IPS-18a (cell line): ENCODE data around the gene CTCFL.

Source experiments
- H3K27ac ChIP-seq: one replicate; pipeline ENCODE4 v1.5.1; 2013; ENCODE audit warnings: low read length
- H3K27me3 ChIP-seq: one replicate; pipeline ENCODE4 v1.6.1; 2013; ENCODE audit warnings: mild to moderate bottlenecking, low read length; ENCODE audit not compliant: control insufficient read depth, insufficient read depth
- H3K36me3 ChIP-seq: one replicate; pipeline ENCODE4 v1.6.1; 2013; ENCODE audit warnings: low read depth, low read length; ENCODE audit not compliant: control insufficient read depth
- H3K4me1 ChIP-seq: one replicate; pipeline ENCODE4 v1.6.1; 2013; ENCODE audit warnings: low read depth, low read length; ENCODE audit not compliant: control insufficient read depth
- H3K4me3 ChIP-seq: one replicate; pipeline ENCODE4 v1.5.1; 2013; ENCODE audit warnings: low read length
- H3K9ac ChIP-seq: one replicate; pipeline ENCODE4 v1.6.1; 2013; ENCODE audit warnings: mild to moderate bottlenecking, low read length, moderate library complexity
- H3K9me3 ChIP-seq: one replicate; pipeline ENCODE4 v1.6.1; 2013; ENCODE audit warnings: low read depth, low read length; ENCODE audit not compliant: control insufficient read depth

Gene CTCFL

GRCh38 chr20:57528148-57528547 lies 3.2 kb upstream of the CTCFL start:
- Histone ChIP-seq H3K27ac (no peak overlapping the region), H3K9me3 (no peaks in the 10 kb centered on the region), H3K4me1 (peaks cover under 1% of the 10 kb centered on the region), H3K27me3 (no peaks in the 10 kb centered on the region), H3K9ac (no peak overlapping the region), H3K36me3 (no peaks in the 10 kb centered on the region), H3K4me3 (no peak overlapping the region)

- no peaks in the 10 kb centered on the region for H3K9me3 ChIP-seq
- no peaks in the 10 kb centered on the region for H3K36me3 ChIP-seq
- no peaks in the 10 kb centered on the region for H3K27me3 ChIP-seq
- no peak overlapping the region for H3K9ac ChIP-seq
- no peak overlapping the region for H3K4me3 ChIP-seq
- H3K4me1 ChIP-seq = peaks cover 5% of the 10 kb centered on the region
- no peak overlapping the region for H3K27ac ChIP-seq
These were observed 2.8 kb upstream of the CTCFL start for GRCh38 chr20:57527728-57528127.

DNA sequence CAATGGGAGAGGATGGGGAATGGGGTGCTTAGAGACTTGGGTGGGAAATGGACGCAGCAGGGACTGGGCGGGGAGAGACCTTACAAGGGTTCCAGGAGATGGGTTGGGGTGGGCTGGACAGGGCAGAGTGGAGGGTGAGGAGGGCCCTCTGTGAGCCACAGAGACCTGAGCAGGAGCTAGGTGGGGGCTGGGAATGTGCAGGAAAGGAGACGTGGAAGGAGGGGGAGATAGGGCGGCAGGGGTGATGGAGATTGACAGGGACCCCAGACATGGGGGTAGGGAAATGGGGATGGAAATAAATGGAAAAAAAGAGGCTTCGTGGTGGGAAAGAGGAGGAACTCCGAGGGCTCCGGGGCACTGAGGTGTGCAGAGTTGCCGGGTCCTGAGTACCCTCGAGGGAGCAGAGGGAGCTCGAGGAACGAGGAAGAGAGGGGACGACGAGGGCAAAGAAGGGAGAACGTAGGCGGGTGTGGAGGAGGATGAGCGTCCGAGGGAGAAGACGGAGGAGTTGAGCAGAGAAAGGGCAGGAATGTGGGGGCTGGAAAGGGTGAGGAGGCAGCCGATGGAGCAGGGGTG lies 2.0 kb upstream of the CTCFL start:
- no peaks in the 10 kb centered on the region for H3K27me3 ChIP-seq
- peaks cover 9% of the 10 kb centered on the region for H3K4me1 ChIP-seq
- no peaks in the 10 kb centered on the region for H3K9me3 ChIP-seq
- H3K4me3 ChIP-seq = no peak overlapping the region
- H3K27ac ChIP-seq = no peak overlapping the region
- no peak overlapping the region for H3K9ac ChIP-seq
- H3K36me3 ChIP-seq = no peaks in the 10 kb centered on the region

GRCh38 chr20:57526087-57526884 lies 1.3 kb upstream of the CTCFL start:
- no peaks in the 10 kb centered on the region for H3K36me3 ChIP-seq
- no peaks in the 10 kb centered on the region for H3K27me3 ChIP-seq
- no peak overlapping the region for H3K4me3 ChIP-seq
- H3K9me3 ChIP-seq = no peaks in the 10 kb centered on the region
- H3K4me1 ChIP-seq = peaks cover 9% of the 10 kb centered on the region
- H3K9ac ChIP-seq = no peak overlapping the region
- H3K27ac ChIP-seq = no peak overlapping the region

- H3K9ac ChIP-seq = no peak overlapping the region
- no peaks in the 10 kb centered on the region for H3K27me3 ChIP-seq
- H3K4me3 ChIP-seq = no peak overlapping the region
- no peak overlapping the region for H3K27ac ChIP-seq
- H3K9me3 ChIP-seq = no peaks in the 10 kb centered on the region
- H3K4me1 ChIP-seq = peaks cover 9% of the 10 kb centered on the region
- no peaks in the 10 kb centered on the region for H3K36me3 ChIP-seq
These were observed 567 bp upstream of the CTCFL start for GRCh38 chr20:57525328-57526086.

DNA sequence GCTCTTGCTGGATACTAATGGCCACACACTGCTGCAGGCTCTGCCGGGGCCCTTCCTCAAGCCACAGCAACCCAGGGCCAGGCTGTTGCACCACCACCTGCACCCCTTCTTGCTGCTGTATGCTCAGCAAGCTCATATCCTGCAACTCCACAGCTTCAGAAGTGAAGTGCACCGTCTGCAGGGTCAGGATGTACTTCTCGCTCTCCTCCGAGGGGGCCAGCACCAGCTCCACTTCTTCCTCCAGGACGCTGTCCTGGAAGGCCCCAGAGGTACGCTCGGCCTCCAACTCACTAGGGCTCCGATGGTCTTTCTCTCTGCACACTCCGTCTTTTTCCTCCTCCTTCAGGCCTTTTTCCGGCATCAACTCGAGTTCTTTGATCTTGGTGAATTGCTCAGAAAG lies 1.2 kb downstream of the CTCFL start:
- Histone ChIP-seq H3K9me3 (no peaks in the 10 kb centered on the region), H3K4me1 (peaks cover 9% of the 10 kb centered on the region), H3K27me3 (no peaks in the 10 kb centered on the region), H3K27ac (no peak overlapping the region), H3K9ac (no peak overlapping the region), H3K36me3 (no peaks in the 10 kb centered on the region), H3K4me3 (no peak overlapping the region)

DNA sequence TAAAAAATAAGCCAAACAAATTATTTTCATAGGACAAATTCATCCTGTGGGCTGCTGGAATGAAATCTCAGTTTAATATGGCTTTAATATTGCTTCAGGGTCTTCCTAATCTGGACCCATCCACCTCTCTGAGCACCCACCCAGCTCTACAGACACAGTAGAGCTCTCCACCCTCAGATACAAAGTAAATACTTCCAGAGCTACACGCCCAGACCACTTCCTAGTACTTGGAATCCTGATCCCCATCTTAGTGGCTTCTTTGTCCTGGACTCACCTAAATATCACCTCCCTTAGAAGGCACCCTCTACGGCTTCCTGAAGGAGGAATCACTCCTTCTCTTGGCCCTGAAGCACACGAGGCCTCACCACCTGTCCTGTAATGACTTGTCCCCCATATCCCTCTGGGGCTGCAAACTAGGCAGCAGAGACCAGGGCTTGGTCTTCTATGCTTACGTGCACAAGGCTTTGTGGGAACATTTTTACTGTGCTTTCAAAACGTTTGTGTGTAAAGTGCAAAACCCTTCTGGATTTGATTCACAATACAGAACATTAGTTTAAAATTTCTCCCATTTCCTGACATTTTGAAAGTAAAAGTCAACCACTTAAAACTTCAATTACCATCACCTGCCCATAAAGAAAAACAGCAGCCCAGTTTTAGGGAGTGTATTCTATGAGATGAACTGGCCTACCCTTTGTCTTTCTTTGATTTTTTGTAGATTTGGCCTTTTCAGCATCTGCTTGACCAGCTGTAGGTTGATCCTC lies 2.4 kb downstream of the CTCFL start:
- Histone ChIP-seq H3K9ac (no peak overlapping the region), H3K27ac (no peak overlapping the region), H3K9me3 (no peaks in the 10 kb centered on the region), H3K4me3 (no peak overlapping the region), H3K36me3 (no peaks in the 10 kb centered on the region), H3K27me3 (no peaks in the 10 kb centered on the region), H3K4me1 (peaks cover 9% of the 10 kb centered on the region)

- H3K27ac ChIP-seq = no peak overlapping the region
- no peaks in the 10 kb centered on the region for H3K36me3 ChIP-seq
- H3K4me1 ChIP-seq = peaks cover 6% of the 10 kb centered on the region
- H3K9ac ChIP-seq = no peak overlapping the region
- H3K9me3 ChIP-seq = no peaks in the 10 kb centered on the region
- no peaks in the 10 kb centered on the region for H3K27me3 ChIP-seq
- no peak overlapping the region for H3K4me3 ChIP-seq
These were observed 7.0 kb downstream of the CTCFL start for GRCh38 chr20:57517904-57518303.

DNA sequence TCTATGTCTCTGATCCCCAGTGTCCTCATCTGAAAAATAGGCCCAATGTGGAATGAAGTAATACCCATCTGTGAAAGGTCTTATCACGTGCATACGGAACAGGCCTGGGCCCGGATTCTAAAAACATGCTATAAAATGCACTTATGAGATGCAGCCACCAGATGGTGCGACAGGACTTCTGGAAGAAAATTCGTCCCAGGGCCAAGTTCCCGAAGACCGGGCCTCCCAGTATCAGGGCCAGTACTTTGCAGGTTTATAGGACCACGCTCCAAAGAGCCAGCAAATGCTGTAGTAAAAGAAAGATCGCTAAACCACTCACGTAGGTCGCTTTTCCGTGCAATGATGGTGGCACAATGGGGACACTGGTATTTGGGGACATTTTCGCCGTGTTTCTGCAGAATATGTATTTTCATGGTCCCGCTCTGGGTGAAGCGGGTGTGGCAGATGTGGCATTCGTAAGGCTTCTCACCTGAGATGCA lies 10.6 kb downstream of the CTCFL start:
- Histone ChIP-seq H3K9me3 (no peaks in the 10 kb centered on the region), H3K4me3 (no peak overlapping the region), H3K27me3 (no peaks in the 10 kb centered on the region), H3K9ac (no peak overlapping the region), H3K36me3 (no peaks in the 10 kb centered on the region), H3K4me1 (peaks cover 6% of the 10 kb centered on the region), H3K27ac (no peak overlapping the region)

DNA sequence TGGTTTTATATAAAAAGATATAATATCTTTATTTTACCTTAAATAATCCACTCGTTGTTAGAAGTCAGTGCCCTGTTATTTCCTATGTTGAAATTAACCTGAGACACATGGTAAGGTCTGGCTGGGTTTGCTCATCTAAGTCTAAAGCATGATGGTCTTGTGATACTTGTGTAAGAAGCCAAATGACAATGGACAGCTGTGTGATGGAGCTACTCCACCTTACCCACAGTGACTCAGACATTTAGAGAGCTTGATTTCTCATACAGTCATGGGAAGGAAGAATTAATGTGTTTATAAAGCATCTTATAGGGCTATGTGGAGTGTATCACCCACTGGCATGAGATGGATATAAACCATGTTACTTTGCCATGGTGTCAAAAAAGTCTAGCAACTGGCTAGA lies 11.7 kb downstream of the CTCFL start:
- no peaks in the 10 kb centered on the region for H3K27me3 ChIP-seq
- no peak overlapping the region for H3K4me3 ChIP-seq
- H3K9me3 ChIP-seq = no peaks in the 10 kb centered on the region
- no peaks in the 10 kb centered on the region for H3K36me3 ChIP-seq
- H3K27ac ChIP-seq = no peak overlapping the region
- H3K9ac ChIP-seq = no peak overlapping the region
- H3K4me1 ChIP-seq = peaks cover 12% of the 10 kb centered on the region

- Histone ChIP-seq H3K36me3 (no peaks in the 10 kb centered on the region), H3K9me3 (no peaks in the 10 kb centered on the region), H3K4me3 (no peak overlapping the region), H3K9ac (no peak overlapping the region), H3K27me3 (no peaks in the 10 kb centered on the region), H3K27ac (no peak overlapping the region), H3K4me1 (peaks cover 13% of the 10 kb centered on the region)
These were observed 12.5 kb downstream of the CTCFL start for GRCh38 chr20:57512432-57512831.
